Measurements from ENCODE around the gene CHRNA5. TPM values are rescaled to one million over a fixed set of nuclear protein-coding genes. Genes with fewer than 3 reads are reported as not detected.

The CHRNA5 gene
- total RNA-seq, 1 donor from 2014 or later, result 7.6 TPM

- H3K27me3 Mint-ChIP-seq (ENCODE audit: low read depth), result peaks cover 26% of the 10 kb centered on the region
- H3K4me1 Mint-ChIP-seq, result peaks cover 11% of the 10 kb centered on the region
- no peaks in the 10 kb centered on the region for H3K36me3 Mint-ChIP-seq
- DNase-seq (ENCODE audit: low spot score in 2 of 2, unreplicated experiment in 2 of 2), result no peak
- H3K9me3 Mint-ChIP-seq, result no peaks in the 10 kb centered on the region
- H3K4me3 Mint-ChIP-seq, result peak overlapping the region; percentile 4
- H3K27ac Mint-ChIP-seq, result no peak overlapping the region
- TF ChIP-seq CTCF (IDR thresholded peaks at IDR 0.05; ENCODE audit: unreplicated experiment), result no peak
Observed at GRCh38 chr15:78567531-78567930, 2.2 kb downstream of the CHRNA5 start.

GRCh38 chr15:78570710-78571109, 5.4 kb downstream of the CHRNA5 start:
- Mint-ChIP-seq H3K4me3 (no peak overlapping the region), H3K9me3 (no peaks in the 10 kb centered on the region), H3K36me3 (no peaks in the 10 kb centered on the region), H3K4me1 (peaks cover 11% of the 10 kb centered on the region), H3K27ac (no peak overlapping the region), H3K27me3 (ENCODE audit: low read depth) (peaks cover 11% of the 10 kb centered on the region)
- DNase-seq (ENCODE audit: low spot score in 2 of 2, unreplicated experiment in 2 of 2), result no peak
- TF ChIP-seq CTCF (IDR thresholded peaks at IDR 0.05; ENCODE audit: unreplicated experiment), result no peak

GRCh38 chr15:78571382-78571781, 6.1 kb downstream of the CHRNA5 start:
- no peak for TF ChIP-seq CTCF (IDR thresholded peaks at IDR 0.05; ENCODE audit: unreplicated experiment)
- Mint-ChIP-seq H3K36me3 (no peaks in the 10 kb centered on the region), H3K4me3 (no peak overlapping the region), H3K27me3 (ENCODE audit: low read depth) (peaks cover 9% of the 10 kb centered on the region), H3K27ac (no peak overlapping the region), H3K4me1 (peaks cover 8% of the 10 kb centered on the region), H3K9me3 (no peaks in the 10 kb centered on the region)
- DNase-seq (ENCODE audit: low spot score in 2 of 2, unreplicated experiment in 2 of 2), result no peak

- H3K9me3 Mint-ChIP-seq, result no peaks in the 10 kb centered on the region
- no peak for TF ChIP-seq CTCF (IDR thresholded peaks at IDR 0.05; ENCODE audit: unreplicated experiment)
- no peak overlapping the region for H3K4me3 Mint-ChIP-seq
- H3K4me1 Mint-ChIP-seq, result peaks cover 2% of the 10 kb centered on the region
- no peak overlapping the region for H3K27ac Mint-ChIP-seq
- no peak for DNase-seq (ENCODE audit: low spot score in 2 of 2, unreplicated experiment in 2 of 2)
- no peaks in the 10 kb centered on the region for H3K27me3 Mint-ChIP-seq (ENCODE audit: low read depth)
- H3K36me3 Mint-ChIP-seq, result no peaks in the 10 kb centered on the region
Observed at GRCh38 chr15:78573416-78573815, 8.1 kb downstream of the CHRNA5 start.

- TF ChIP-seq CTCF (IDR thresholded peaks at IDR 0.05; ENCODE audit: unreplicated experiment), result no peak
- H3K27ac Mint-ChIP-seq, result no peak overlapping the region
- no peaks in the 10 kb centered on the region for H3K36me3 Mint-ChIP-seq
- H3K4me3 Mint-ChIP-seq, result no peak overlapping the region
- H3K4me1 Mint-ChIP-seq, result peaks cover 2% of the 10 kb centered on the region
- no peaks in the 10 kb centered on the region for H3K9me3 Mint-ChIP-seq
- DNase-seq (ENCODE audit: low spot score in 2 of 2, unreplicated experiment in 2 of 2), result no peak
- H3K27me3 Mint-ChIP-seq (ENCODE audit: low read depth), result no peaks in the 10 kb centered on the region
Observed at GRCh38 chr15:78574944-78575343, 9.6 kb downstream of the CHRNA5 start.

- Mint-ChIP-seq H3K4me1 (no peaks in the 10 kb centered on the region), H3K4me3 (no peak overlapping the region), H3K36me3 (peaks cover 6% of the 10 kb centered on the region), H3K27ac (no peak overlapping the region), H3K9me3 (peaks cover 3% of the 10 kb centered on the region), H3K27me3 (ENCODE audit: low read depth) (no peaks in the 10 kb centered on the region)
- no peak for TF ChIP-seq CTCF (IDR thresholded peaks at IDR 0.05; ENCODE audit: unreplicated experiment)
- DNase-seq (ENCODE audit: low spot score in 2 of 2, unreplicated experiment in 2 of 2), result no peak
Observed at GRCh38 chr15:78597583-78597982, 32.3 kb downstream of the CHRNA5 start.

Measured in mesothelial cell of epicardium (in vitro differentiated cells).